ENCODE results near the gene PTPRM.

Gene PTPRM

GRCh38 chr18:8400193-8400752 lies 833.2 kb downstream of the PTPRM start:
- DNase-seq (ENCODE audit: low spot score) = no peak

GRCh38 chr18:8400825-8401224 lies 833.7 kb downstream of the PTPRM start:
- DNase-seq (ENCODE audit: low spot score) = no peak

- no peak for DNase-seq (ENCODE audit: low spot score)
Observed at GRCh38 chr18:8401606-8402005, 834.5 kb downstream of the PTPRM start.

GRCh38 chr18:8402237-8402636 lies 835.1 kb downstream of the PTPRM start:
- DNase-seq (ENCODE audit: low spot score) = no peak

- no peak for DNase-seq (ENCODE audit: low spot score)
Observed at GRCh38 chr18:8403713-8404112, 836.6 kb downstream of the PTPRM start.

- no peak for DNase-seq (ENCODE audit: low spot score)
Observed at GRCh38 chr18:8406186-8406867, 839.2 kb downstream of the PTPRM start.

- no peak for DNase-seq (ENCODE audit: low spot score)
Observed at GRCh38 chr18:8406868-8407250, 839.7 kb downstream of the PTPRM start.

- no peak for DNase-seq (ENCODE audit: low spot score)
Observed at GRCh38 chr18:8409151-8409550, 842.0 kb downstream of the PTPRM start.

- DNase-seq (ENCODE audit: low spot score) = no peak
Observed at GRCh38 chr18:8411492-8411891, 844.4 kb downstream of the PTPRM start.

- DNase-seq (ENCODE audit: low spot score) = no peak
Observed at GRCh38 chr18:8412117-8412516, 845.0 kb downstream of the PTPRM start.

GRCh38 chr18:8413189-8413588 lies 846.1 kb downstream of the PTPRM start:
- DNase-seq (ENCODE audit: low spot score) = no peak

GRCh38 chr18:8413751-8414150 lies 846.6 kb downstream of the PTPRM start:
- DNase-seq (ENCODE audit: low spot score) = no peak

GRCh38 chr18:8416212-8417019 lies 849.3 kb downstream of the PTPRM start:
- peak; percentile 17 for DNase-seq (ENCODE audit: low spot score)

GRCh38 chr18:8422391-8422790 lies 855.3 kb downstream of the PTPRM start:
- no peak for DNase-seq (ENCODE audit: low spot score)

GRCh38 chr18:8423051-8423557 lies 856.0 kb downstream of the PTPRM start:
- peak; percentile 69 for DNase-seq (ENCODE audit: low spot score)

GRCh38 chr18:8424481-8424880 lies 857.4 kb downstream of the PTPRM start:
- no peak for DNase-seq (ENCODE audit: low spot score)

- peak; percentile 94 for DNase-seq (ENCODE audit: low spot score)
Observed at GRCh38 chr18:8424917-8425725, 858.0 kb downstream of the PTPRM start.

- no peak for DNase-seq (ENCODE audit: low spot score)
Observed at GRCh38 chr18:8426401-8426800, 859.3 kb downstream of the PTPRM start.

GRCh38 chr18:8427339-8427738 lies 860.2 kb downstream of the PTPRM start:
- no peak for DNase-seq (ENCODE audit: low spot score)

GRCh38 chr18:8428951-8429350 lies 861.8 kb downstream of the PTPRM start:
- DNase-seq (ENCODE audit: low spot score) = no peak

- DNase-seq (ENCODE audit: low spot score) = no peak
Observed at GRCh38 chr18:8431036-8431435, 863.9 kb downstream of the PTPRM start.

GRCh38 chr18:8433323-8433722 lies 866.2 kb downstream of the PTPRM start:
- DNase-seq (ENCODE audit: low spot score) = no peak

All from AG08395 (cell line).